Osteocyte (in vitro differentiated cells): ENCODE measurements around the gene FGF12. TPM values are rescaled to one million over a fixed set of nuclear protein-coding genes. Genes with fewer than 3 reads are reported as not detected.

Experiments used
- DNase-seq: peaks from one replicate; pipeline ENCODE4 v3.0.0; 2021; ENCODE audit warnings: mixed read lengths; ENCODE audit not compliant: unreplicated experiment; ENCODE audit errors: extremely low spot score
- H3K27ac Mint-ChIP-seq: one replicate; pipeline ENCODE4 v1.8.0; 2021; ENCODE audit warnings: mild to moderate bottlenecking, mixed read lengths; ENCODE audit not compliant: unreplicated experiment
- H3K27me3 Mint-ChIP-seq: one replicate; pipeline ENCODE4 v1.8.0; 2021; ENCODE audit warnings: mixed read lengths; ENCODE audit not compliant: unreplicated experiment
- H3K36me3 Mint-ChIP-seq: one replicate; pipeline ENCODE4 v1.8.0; 2021; ENCODE audit warnings: mixed read lengths; ENCODE audit not compliant: unreplicated experiment
- H3K4me1 Mint-ChIP-seq: one replicate; pipeline ENCODE4 v1.8.0; 2021; ENCODE audit warnings: mixed read lengths; ENCODE audit not compliant: unreplicated experiment
- H3K4me3 Mint-ChIP-seq: one replicate; pipeline ENCODE4 v1.8.0; 2021; ENCODE audit warnings: mild to moderate bottlenecking, moderate library complexity, mixed read lengths; ENCODE audit not compliant: unreplicated experiment
- H3K9me3 Mint-ChIP-seq: one replicate; pipeline ENCODE4 v1.8.0; 2021; ENCODE audit warnings: mixed read lengths; ENCODE audit not compliant: unreplicated experiment
- CTCF ChIP-seq: fragments of 200-600 bp; sonication (generic); IDR thresholded peaks from 2 replicates; pipeline ENCODE4 v1.5.0; 2021; ENCODE audit warnings: antibody characterized with exemption, mild to moderate bottlenecking, moderate library complexity
- total RNA-seq: library from RNA; stranded (reverse); gene quantifications from 2 replicates; pipeline ENCODE4 v1.2.1, GENCODE V29; 2021

FGF12 gene
- total RNA-seq, 1 donor from 2014 or later = not detected

- H3K4me3 Mint-ChIP-seq = no peak overlapping the region
- no peak overlapping the region for H3K27ac Mint-ChIP-seq
- H3K4me1 Mint-ChIP-seq = no peaks in the 10 kb centered on the region
Measured at GRCh38 chr3:192128060-192128459, 599.3 kb downstream of the FGF12 start.

GRCh38 chr3:192122832-192123594, 604.3 kb downstream of the FGF12 start:
- no peak overlapping the region for H3K4me3 Mint-ChIP-seq
- no peak for TF ChIP-seq CTCF
- H3K27me3 Mint-ChIP-seq = peaks cover 7% of the 10 kb centered on the region
- no peak for DNase-seq
- H3K9me3 Mint-ChIP-seq = no peaks in the 10 kb centered on the region
- H3K36me3 Mint-ChIP-seq = no peaks in the 10 kb centered on the region
- H3K27ac Mint-ChIP-seq = no peak overlapping the region
- no peaks in the 10 kb centered on the region for H3K4me1 Mint-ChIP-seq

More at GRCh38 chr3:192128060-192128459, 599.3 kb downstream of the FGF12 start:
- Mint-ChIP-seq H3K27me3 (peaks cover 16% of the 10 kb centered on the region), H3K9me3 (peaks cover 7% of the 10 kb centered on the region), H3K36me3 (no peaks in the 10 kb centered on the region)
- TF ChIP-seq CTCF = no peak
- no peak for DNase-seq

GRCh38 chr3:192121923-192122322, 605.4 kb downstream of the FGF12 start:
- no peaks in the 10 kb centered on the region for H3K36me3 Mint-ChIP-seq
- H3K9me3 Mint-ChIP-seq = no peaks in the 10 kb centered on the region
- H3K27ac Mint-ChIP-seq = no peak overlapping the region
- no peak for DNase-seq
- no peak for TF ChIP-seq CTCF
- no peak overlapping the region for H3K4me3 Mint-ChIP-seq
- H3K27me3 Mint-ChIP-seq = peaks cover 7% of the 10 kb centered on the region
- H3K4me1 Mint-ChIP-seq = no peaks in the 10 kb centered on the region

GRCh38 chr3:192108820-192109219, 618.5 kb downstream of the FGF12 start:
- no peaks in the 10 kb centered on the region for H3K4me1 Mint-ChIP-seq
- H3K4me3 Mint-ChIP-seq = no peak overlapping the region
- H3K27me3 Mint-ChIP-seq = peaks cover 23% of the 10 kb centered on the region
- H3K36me3 Mint-ChIP-seq = no peaks in the 10 kb centered on the region
- no peak for DNase-seq
- no peak overlapping the region for H3K27ac Mint-ChIP-seq
- no peak for TF ChIP-seq CTCF
- H3K9me3 Mint-ChIP-seq = no peaks in the 10 kb centered on the region

- Mint-ChIP-seq H3K27ac (no peak overlapping the region), H3K4me3 (no peak overlapping the region), H3K36me3 (no peaks in the 10 kb centered on the region), H3K27me3 (peaks cover 23% of the 10 kb centered on the region), H3K9me3 (no peaks in the 10 kb centered on the region), H3K4me1 (no peaks in the 10 kb centered on the region)
- DNase-seq = no peak
- TF ChIP-seq CTCF = no peak
Measured at GRCh38 chr3:192106543-192106942, 620.8 kb downstream of the FGF12 start.
